OCI-LY7 (cell line): Measurements from ENCODE around the gene LYRM2. TPM values are rescaled to one million over a fixed set of nuclear protein-coding genes. Genes with fewer than 3 reads are reported as not detected.

Source experiments
- BruUV-seq: library from RNA; stranded (reverse); fragments of 400-500 nt; replicated peaks from 2 replicates; lab custom pipeline; 2021; lab: Mats Ljungman, UMichigan
- CTCF ChIA-PET: fragments of 300-600 bp; sonication (Branson Sonifier 250); formaldehyde crosslinking; loops from one replicate; lab custom pipeline; 2022; ENCODE audit warnings: antibody characterized with exemption; ENCODE audit not compliant: unreplicated experiment; lab: Charles Lee
- POLR2A ChIA-PET: fragments of 300-600 bp; sonication (Branson Sonifier 250); formaldehyde crosslinking; loops from one replicate; lab custom pipeline; 2022; ENCODE audit warnings: antibody characterized with exemption; lab: Charles Lee
- DNase-seq: peaks from one replicate; pipeline ENCODE4 v3.0.0-alpha.2; 2015; ENCODE audit warnings: low spot score
- H2AFZ ChIP-seq: fragments of 200-600 bp; sonication (generic), shearing (Covaris generic); 2 replicates; pipeline ENCODE4 v1.6.1; 2014; ENCODE audit warnings: mild to moderate bottlenecking, antibody characterized with exemption, low read length, moderate library complexity
- H3K27ac ChIP-seq: fragments of 200-600 bp; sonication (generic); 2 replicates; pipeline ENCODE4 v1.5.1; 2014; ENCODE audit warnings: mixed run types, low read depth, mild to moderate bottlenecking, moderate library complexity, low read length, inconsistent platforms; ENCODE audit not compliant: poor library complexity, severe bottlenecking
- H3K36me3 ChIP-seq: fragments of 200-600 bp; sonication (generic); 2 replicates; pipeline ENCODE4 v1.6.1; 2014; ENCODE audit warnings: mild to moderate bottlenecking, antibody characterized with exemption, low read length, moderate library complexity, mixed read lengths; ENCODE audit not compliant: insufficient read depth
- H3K4me1 ChIP-seq: fragments of 200-600 bp; sonication (generic); 2 replicates; pipeline ENCODE4 v1.5.1; 2014; ENCODE audit warnings: mild to moderate bottlenecking, low read length; ENCODE audit not compliant: insufficient read depth, poor library complexity, severe bottlenecking
- H3K4me2 ChIP-seq: fragments of 200-600 bp; sonication (generic); 2 replicates; pipeline ENCODE4 v1.6.1; 2014; ENCODE audit warnings: mild to moderate bottlenecking, low read length
- H3K4me3 ChIP-seq: fragments of 200-600 bp; sonication (generic); 2 replicates; pipeline ENCODE4 v1.5.1; 2014; ENCODE audit warnings: mild to moderate bottlenecking, low read depth, low read length; ENCODE audit not compliant: poor library complexity, severe bottlenecking
- H3K79me2 ChIP-seq: fragments of 200-600 bp; sonication (generic); 2 replicates; pipeline ENCODE4 v1.6.1; 2016; ENCODE audit warnings: low read depth, mild to moderate bottlenecking, low read length, moderate library complexity, mixed read lengths; ENCODE audit not compliant: insufficient read depth
- H3K9me2 ChIP-seq: fragments of 200-600 bp; sonication (generic); 2 replicates; pipeline ENCODE4 v1.6.1; 2016; ENCODE audit warnings: mild to moderate bottlenecking, low read length, mixed read lengths; ENCODE audit not compliant: insufficient read depth
- H3K9me3 ChIP-seq: fragments of 200-600 bp; sonication (generic); 2 replicates; pipeline ENCODE4 v1.6.1; 2014; ENCODE audit warnings: mild to moderate bottlenecking, mixed run types, low read length, mixed read lengths
- H4K20me1 ChIP-seq: fragments of 200-600 bp; sonication (generic); 2 replicates; pipeline ENCODE4 v1.6.1; 2014; ENCODE audit warnings: mild to moderate bottlenecking, antibody characterized with exemption, low read length, moderate library complexity, mixed read lengths; ENCODE audit not compliant: insufficient read depth
- EZH2phosphoT487 ChIP-seq: fragments of 200-600 bp; sonication (generic); IDR thresholded peaks from 2 replicates; pipeline ENCODE4 v1.6.1; 2018; ENCODE audit warnings: low read depth, borderline replicate concordance, mild to moderate bottlenecking, mixed run types, antibody characterized with exemption, low read length, moderate library complexity, mixed read lengths
- intact Hi-C: fragments of 100-400 bp; cut with micrococcal nuclease; formaldehyde crosslinking; loops from one replicate; pipeline ENCODE4 v1.10.0; 2022; ENCODE audit not compliant: unreplicated experiment
- total RNA-seq, 2 experiments: library from RNA; depleted of rRNA in 1 of 2; stranded (reverse); fragments of >200 nt in 1 of 2; shearing (Covaris generic) in 1 of 2; gene quantifications; 2 replicates each; pipeline ENCODE4 v1.2.3, GENCODE V29; 2014 to 2022
- TF ChIP-seq, protein P1 (sequence below): fragments of 200-600 bp; sonication (generic); conservative IDR thresholded peaks from 2 replicates; pipeline ENCODE4 v1.5.1; 2014; ENCODE audit warnings: mild to moderate bottlenecking, antibody characterized with exemption, low read length, moderate library complexity, mixed read lengths

The LYRM2 gene
- total RNA-seq, 2 experiments from 2014 or later: 17.7 to 40.6 TPM

DNA sequence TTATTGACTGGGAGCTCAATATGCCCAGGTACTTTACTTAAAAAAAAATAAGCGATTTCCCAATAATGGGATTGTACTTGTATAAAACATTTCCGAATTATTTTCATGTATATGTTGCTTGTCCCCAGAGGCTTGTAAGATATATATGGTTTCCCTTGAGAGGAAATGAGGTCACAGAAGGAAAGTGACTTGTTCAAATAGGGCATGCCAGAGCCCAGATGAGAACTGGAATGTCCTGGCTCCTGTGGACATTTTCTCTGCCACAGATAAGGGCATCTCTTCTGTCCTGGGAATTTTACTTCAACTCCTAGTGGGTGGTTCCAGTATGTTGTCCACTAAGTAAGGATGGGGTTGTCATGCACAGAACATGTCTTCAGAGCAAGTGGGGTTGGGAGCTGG lies 63.0 kb downstream of the LYRM2 start:
- TF ChIP-seq, protein P1, sequence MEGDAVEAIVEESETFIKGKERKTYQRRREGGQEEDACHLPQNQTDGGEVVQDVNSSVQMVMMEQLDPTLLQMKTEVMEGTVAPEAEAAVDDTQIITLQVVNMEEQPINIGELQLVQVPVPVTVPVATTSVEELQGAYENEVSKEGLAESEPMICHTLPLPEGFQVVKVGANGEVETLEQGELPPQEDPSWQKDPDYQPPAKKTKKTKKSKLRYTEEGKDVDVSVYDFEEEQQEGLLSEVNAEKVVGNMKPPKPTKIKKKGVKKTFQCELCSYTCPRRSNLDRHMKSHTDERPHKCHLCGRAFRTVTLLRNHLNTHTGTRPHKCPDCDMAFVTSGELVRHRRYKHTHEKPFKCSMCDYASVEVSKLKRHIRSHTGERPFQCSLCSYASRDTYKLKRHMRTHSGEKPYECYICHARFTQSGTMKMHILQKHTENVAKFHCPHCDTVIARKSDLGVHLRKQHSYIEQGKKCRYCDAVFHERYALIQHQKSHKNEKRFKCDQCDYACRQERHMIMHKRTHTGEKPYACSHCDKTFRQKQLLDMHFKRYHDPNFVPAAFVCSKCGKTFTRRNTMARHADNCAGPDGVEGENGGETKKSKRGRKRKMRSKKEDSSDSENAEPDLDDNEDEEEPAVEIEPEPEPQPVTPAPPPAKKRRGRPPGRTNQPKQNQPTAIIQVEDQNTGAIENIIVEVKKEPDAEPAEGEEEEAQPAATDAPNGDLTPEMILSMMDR: no peak
- no peak for TF ChIP-seq EZH2phosphoT487
- no peaks in the 10 kb centered on the region for H3K9me3 ChIP-seq
- no peak overlapping the region for H3K4me3 ChIP-seq
- no peak for DNase-seq
- CTCF ChIA-PET: no interaction called here
- H3K4me1 ChIP-seq: no peaks in the 10 kb centered on the region
- intact Hi-C loops: no loop called here
- H2AFZ ChIP-seq: no peak overlapping the region
- no peak overlapping the region for H3K4me2 ChIP-seq
- no peaks in the 10 kb centered on the region for H3K36me3 ChIP-seq
- POLR2A ChIA-PET: interaction anchor here (0.8 kb wide), 1 partner anchor 240 kb away, joined by 3 read pairs; no protein-coding TSS in a partner anchor
- no peak overlapping the region for H3K27ac ChIP-seq
- BruUV-seq: no TSS peak
- no peaks in the 10 kb centered on the region for H3K9me2 ChIP-seq
- H4K20me1 ChIP-seq: no peaks in the 10 kb centered on the region
- H3K79me2 ChIP-seq: no peaks in the 10 kb centered on the region

DNA sequence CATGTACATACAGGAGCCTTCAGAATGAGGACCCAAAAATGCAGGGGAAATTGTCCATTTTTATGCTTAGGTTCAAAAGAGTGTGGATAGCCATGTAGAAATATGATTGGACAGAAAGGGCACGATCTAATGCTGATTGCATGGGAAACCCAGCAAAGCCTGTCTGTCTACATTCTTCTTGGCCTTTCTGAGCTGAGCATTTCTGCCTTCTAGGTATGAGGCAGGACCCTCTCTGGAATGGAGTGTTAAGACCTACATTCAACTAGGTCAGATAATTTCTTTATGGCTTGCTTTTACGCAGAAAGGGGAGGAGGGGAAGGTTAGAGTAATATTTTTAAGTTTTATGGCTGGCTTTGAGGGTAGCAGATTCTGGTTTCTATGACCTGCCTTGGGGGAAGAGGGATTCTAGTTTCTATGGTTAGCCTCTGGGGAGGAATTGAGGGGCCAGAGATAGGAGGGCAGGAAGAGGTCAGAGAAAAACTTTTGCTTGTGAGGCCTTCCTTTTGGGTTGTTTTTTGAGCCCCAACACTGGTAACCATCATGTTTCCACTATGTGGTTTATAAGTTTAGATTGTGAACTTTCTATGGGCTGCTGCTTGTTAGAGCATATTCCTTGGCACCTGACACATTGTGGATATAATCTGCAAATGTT lies 63.5 kb downstream of the LYRM2 start:
- H3K9me3 ChIP-seq: no peaks in the 10 kb centered on the region
- no peak overlapping the region for H3K27ac ChIP-seq
- TF ChIP-seq, protein P1: no peak
- no peak for TF ChIP-seq EZH2phosphoT487
- BruUV-seq: no TSS peak
- intact Hi-C loops: no loop called here
- no peak overlapping the region for H2AFZ ChIP-seq
- H3K4me2 ChIP-seq: no peak overlapping the region
- H3K4me1 ChIP-seq: no peaks in the 10 kb centered on the region
- ChIA-PET CTCF (no interaction called here), POLR2A (interaction anchor here (0.8 kb wide), 1 partner anchor 240 kb away, joined by 3 read pairs; no protein-coding TSS in a partner anchor)
- no peaks in the 10 kb centered on the region for H3K9me2 ChIP-seq
- no peak overlapping the region for H3K4me3 ChIP-seq
- no peak for DNase-seq
- H3K36me3 ChIP-seq: no peaks in the 10 kb centered on the region
- no peaks in the 10 kb centered on the region for H3K79me2 ChIP-seq
- H4K20me1 ChIP-seq: no peaks in the 10 kb centered on the region
